ENCODE measurements around the gene AREG.

The AREG gene

GRCh38 chr4:74466242-74466641 lies 21.3 kb downstream of the AREG start:
- no peak for DNase-seq

DNA sequence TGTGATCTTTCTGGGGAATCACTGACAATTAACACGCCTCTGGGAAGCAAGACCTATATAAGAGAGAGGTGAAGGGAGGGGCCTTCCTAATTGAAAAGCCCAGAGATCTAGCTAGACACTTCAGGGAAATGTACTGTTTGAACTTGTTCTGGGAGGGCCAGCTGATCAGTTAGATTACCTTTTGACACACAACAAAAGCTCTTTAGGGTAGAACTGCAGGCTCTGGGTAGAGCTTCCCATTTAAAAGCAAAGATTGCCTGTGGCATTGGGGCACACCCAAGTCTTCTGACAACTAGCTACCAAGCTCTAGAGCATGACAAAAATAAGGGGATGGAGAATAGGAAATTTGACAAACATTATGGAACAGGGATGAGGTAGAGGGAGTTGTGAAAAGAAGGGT lies 26.3 kb downstream of the AREG start:
- DNase-seq = no peak

DNA sequence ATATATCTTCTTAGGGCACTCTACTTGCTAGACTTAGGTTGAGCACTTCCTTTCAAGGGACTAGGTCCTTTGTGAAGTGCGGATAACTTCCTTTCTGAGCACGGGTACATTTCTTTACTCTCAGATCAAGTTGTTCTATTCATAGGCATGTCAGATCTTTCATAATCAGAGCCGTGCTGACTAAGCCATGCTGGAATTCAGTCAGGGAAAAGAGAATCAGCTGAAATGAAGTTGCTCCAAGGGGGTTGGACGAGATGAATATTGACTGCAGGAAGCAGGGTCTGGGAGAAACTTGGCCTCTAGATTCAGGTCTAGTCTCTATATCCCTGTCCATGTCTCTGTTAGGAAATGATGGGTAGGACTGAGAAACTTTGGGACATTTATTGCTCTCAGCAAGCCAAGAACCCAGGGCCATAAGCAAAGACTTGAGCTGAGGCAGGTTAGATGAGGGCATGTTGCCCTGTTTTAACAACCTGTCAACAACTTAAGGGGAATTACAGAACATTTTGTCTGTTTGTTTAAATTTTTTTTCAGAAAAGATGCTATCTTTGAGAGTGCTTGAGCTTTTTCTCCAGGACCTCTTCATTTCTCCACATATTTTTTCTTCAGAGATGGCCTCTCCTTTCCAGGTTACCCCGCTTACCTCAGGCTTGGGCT lies 28.3 kb downstream of the AREG start:
- DNase-seq = no peak

- no peak for DNase-seq
Measured at GRCh38 chr4:74474345-74475090, 29.6 kb downstream of the AREG start.

DNA sequence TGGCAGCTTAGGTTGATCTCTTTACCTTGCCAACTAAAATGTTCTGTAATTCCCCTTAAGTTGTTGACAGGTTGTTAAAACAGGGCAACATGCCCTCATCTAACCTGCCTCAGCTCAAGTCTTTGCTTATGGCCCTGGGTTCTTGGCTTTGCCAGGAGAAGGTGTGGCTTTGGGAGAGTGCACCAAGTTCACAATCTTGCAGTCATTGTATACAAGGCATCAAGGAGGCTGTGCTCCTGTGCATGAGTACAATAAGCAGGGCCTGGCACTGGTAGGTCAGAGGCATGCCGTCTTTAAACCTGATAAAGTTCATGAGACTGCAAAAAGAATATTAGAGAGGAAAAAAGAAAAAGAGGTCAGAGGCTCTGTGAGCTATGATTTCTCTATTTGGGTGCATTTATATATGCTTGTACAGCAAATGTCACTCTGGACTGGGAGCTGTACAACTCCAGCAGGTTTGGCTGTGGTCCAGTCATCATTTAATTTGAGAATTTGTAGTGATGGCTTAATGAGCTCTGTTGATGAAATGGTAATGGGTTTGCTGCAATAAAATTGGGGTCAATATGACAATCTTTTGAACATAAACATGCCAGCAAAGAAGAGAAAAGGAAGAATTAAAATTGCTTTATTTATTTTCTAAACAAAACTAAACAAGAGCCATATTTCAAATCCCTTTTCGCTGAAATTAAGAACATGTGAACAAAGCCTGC lies 30.3 kb downstream of the AREG start:
- no peak for DNase-seq

DNA sequence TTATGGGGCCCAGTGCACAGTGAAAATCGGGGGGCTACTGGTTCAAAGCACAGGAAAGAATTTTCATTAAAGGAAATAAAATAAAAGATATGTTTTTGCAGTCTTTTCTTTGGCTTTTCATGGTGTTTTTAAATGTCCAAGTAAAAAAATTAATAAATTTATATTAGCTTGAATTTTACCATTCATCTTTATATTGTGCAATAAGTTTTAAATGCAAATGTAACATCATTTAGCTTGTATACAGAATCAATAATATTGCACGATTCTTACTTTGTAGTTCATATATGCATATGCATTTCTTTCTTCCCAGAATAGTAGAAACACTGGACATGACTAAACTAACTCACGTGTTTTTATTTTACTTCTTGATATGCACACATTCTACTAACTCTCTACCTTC lies 31.0 kb downstream of the AREG start:
- no peak for DNase-seq

DNA sequence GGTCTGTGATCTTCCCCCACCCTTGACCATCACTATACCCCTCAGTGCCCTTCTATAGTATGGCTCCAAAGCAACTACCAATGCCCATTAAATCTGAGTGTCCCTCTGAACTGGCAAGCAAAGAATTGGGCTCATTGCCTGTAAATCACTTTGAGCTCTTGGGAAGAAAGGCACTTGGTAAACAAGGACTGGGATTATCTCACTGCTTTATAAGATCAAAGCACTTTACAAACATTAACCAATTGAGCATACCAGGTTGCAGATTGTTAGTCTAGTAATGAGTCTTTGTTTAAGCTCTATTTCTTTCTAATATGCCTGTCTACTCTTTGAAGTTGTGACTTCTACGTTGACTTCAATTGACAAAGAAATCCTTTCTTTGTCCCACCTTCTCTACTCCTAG lies 34.1 kb downstream of the AREG start:
- DNase-seq = no peak

- DNase-seq = no peak
Measured at GRCh38 chr4:74480267-74480666, 35.3 kb downstream of the AREG start.

DNA sequence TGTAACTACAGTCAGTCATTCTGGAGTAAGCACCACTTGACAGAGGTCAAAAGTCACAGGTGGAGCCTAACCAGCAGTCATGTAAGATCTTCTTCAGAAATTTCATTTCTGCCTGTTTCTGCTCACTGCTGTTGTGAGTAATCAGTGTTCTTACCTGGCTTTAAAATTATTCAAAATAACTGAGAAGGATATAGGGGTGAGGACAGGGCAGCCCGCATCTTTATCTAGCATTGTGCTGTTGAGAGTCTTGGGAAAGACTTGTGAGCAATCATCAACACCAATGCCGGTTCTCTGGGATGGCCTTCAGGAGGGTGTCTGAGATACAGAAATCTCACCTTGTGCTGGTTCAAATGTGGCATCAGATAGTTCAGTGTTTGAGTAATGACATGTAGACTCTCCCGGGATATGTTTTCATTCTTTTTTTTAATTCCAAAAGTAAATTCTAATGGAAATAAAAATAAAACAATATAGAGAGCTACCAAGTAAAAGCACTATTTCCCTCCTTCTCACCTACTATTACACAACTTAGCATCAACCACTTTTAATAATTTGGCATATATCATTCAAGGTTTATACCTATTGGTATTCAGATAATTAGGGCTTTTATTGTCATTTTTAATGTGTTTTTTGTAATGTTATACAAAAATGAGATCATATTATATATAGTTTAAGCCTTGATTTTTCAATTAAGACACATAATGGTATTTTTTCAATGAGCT lies 37.1 kb downstream of the AREG start:
- no peak for DNase-seq

GRCh38 chr4:74483226-74483911 lies 38.4 kb downstream of the AREG start:
- no peak for DNase-seq

DNA sequence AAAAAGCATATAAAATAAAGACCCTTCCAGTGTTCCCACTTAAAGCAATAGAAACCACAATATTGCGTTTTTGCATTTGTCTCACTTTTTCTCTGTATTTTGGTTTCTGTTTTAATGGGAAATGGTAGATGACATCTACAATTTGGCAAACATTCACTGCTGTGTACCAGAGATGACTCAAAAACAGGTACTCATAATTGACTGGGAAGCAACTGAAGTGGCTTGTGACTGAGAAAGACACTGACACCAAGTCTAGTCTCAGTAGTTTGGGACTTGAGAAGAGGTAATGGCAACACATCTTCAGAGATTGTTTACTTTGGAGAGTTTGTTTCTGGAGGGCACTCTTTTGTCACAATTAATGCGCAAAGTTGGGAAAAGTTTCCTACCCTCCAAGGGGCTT lies 42.0 kb downstream of the AREG start:
- no peak for DNase-seq

DNA sequence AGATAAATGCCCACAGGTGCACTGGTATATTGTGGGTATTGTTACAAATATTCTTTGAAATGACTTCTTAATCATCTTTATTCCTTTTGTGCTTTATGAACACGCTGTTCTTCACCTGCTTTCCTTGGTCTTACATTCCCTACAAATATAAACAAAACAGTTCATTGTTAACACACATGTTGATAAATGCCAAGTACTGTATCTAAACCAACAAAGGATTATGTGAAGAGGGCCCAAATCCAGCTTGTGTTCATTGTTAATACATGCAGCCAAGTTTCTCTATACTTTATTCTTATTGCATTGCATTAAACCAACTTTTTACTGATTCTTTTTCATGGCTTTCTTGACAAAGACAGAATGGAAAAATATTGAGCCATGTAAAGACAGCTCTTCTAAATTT lies 42.8 kb downstream of the AREG start:
- DNase-seq = no peak

GRCh38 chr4:74490736-74491135 lies 45.8 kb downstream of the AREG start:
- no peak for DNase-seq

DNA sequence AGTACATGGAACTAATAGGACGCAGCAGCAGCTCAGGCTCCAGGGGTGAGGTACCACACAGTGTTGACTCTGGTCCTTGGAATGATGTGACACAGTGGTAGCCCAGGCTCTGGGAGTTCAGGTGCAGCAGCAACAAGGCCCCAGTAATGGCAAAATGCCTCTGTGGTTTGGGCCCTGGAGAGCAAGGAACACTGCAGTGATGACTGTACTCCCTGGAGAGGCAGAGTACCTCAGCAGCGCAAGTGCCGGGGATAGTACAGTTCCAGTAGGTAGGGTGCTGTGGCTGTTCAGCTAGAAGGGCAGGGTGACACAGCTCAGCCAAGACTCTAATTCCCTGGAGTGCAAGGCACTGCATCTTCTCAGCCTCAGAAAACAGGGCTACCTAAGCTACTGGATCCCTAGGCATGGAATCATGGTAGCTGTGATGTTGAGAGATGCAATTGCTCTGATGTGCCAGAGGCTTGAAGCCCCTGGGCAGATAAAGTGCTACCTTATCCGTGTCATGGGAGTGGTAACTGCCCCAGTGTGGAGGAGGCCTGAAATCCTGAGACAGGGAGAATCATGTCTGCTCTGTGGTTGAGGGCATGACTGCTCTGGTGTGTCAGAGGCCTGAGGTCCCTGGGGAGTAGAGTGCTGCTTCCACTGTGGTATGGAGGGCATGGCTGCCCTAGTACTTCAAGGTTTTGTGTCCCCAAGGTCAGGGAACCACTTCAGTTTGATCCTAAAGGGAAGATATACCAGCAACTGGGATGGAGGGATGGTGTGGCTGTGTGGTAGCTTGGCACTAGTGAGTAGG lies 55.2 kb downstream of the AREG start:
- no peak for DNase-seq

GRCh38 chr4:74501579-74501978 lies 56.6 kb downstream of the AREG start:
- no peak for DNase-seq

GRCh38 chr4:74503580-74503979 lies 58.6 kb downstream of the AREG start:
- DNase-seq = no peak

DNA sequence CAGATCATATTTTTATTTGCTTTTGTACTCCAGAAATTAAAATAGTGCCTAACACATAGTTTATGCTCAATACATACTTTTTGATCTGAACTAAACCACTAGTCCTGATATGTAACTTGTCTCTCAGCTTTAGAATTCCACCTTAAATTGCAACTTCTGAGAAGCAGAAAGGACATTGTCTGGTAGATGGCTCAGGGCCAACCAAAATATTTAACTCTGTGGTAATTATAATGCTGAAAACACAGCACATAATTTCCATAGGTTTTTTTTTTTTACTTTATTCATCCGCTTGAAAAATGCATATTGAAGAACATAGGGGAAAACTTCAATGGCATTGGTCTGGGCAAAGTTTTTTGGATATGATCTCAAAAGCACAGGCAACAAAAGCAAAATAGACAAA lies 59.3 kb downstream of the AREG start:
- no peak for DNase-seq
